Activated CD8-positive, alpha-beta memory T cell treated with anti-CD3 and anti-CD28 coated beads for 24 hours (primary cell): ENCODE results near the gene C9orf57.
"Not testable (repeated sequence)": the region's sequence is repeated elsewhere in the genome, so short reads cannot be mapped to it uniquely, and the experiment has no call there.

Experiments
- DNase-seq: peaks from one replicate; pipeline ENCODE4 v3.0.0-alpha.2; 2020

The C9orf57 gene, protein sequence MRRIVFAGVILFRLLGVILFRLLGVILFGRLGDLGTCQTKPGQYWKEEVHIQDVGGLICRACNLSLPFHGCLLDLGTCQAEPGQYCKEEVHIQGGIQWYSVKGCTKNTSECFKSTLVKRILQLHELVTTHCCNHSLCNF

DNA sequence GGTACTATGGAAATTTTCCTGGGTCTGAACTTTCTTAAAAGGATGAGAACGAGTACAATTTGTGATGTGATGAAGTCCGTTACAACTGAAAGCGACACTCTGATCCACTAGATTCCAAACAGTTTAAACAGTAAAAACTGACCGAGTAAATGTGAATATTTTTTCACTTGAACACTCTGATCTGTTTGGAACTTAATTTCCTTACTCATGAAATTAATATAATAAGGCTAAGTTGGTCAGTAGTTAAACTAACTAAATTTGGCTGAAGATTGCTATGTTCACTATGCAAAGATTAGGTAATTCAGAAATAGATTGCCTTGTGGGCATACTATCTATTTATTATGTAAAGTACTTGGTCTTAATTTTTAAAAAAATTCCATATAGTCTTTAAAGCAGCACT is at the start of gene C9orf57:
TSS of gene C9orf57 (minus strand) at position 101 of the 400 bp plus-strand sequence. CDS start 1,282 bp downstream, outside the sequence.
- no peak for DNase-seq

DNA sequence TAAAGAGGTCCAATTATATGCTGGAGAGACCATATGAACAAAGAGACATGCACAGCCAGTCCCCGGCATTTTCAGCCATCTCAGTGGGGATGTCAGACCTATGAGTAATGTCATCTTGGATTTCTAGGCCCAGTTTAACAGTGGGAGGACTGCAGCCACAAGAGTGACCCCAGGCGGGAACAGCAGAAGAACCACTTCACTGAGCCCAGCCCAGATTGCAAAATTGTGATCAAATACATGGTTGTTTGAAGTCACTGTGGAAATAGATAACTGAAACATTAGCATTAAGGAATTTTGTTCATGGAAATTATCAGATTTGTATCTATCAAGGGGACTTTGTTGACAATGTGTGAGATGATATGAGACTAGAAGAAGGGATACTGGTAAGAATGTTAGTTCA is 42.1 kb upstream of the C9orf57 start:
- no peak for DNase-seq

DNA sequence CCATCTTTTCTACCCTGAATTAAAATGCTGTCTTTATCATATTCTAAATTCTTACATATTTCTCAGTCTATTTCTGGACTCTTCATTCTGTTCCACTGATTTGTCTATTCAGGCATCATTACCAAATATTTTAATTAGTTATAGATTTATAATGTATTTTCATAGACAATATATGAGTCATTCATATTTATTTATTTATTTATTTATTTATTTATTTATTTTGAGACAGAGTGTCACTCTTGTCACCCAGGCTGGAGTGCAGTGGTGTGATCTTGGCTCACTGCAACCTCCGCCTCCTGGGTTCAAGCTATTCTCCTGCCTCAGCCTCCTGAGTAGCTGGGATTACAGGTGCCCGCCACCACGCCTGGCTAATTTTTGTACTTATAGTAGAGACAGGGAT is 35.1 kb upstream of the C9orf57 start:
- DNase-seq = not testable (repeated sequence)

DNA sequence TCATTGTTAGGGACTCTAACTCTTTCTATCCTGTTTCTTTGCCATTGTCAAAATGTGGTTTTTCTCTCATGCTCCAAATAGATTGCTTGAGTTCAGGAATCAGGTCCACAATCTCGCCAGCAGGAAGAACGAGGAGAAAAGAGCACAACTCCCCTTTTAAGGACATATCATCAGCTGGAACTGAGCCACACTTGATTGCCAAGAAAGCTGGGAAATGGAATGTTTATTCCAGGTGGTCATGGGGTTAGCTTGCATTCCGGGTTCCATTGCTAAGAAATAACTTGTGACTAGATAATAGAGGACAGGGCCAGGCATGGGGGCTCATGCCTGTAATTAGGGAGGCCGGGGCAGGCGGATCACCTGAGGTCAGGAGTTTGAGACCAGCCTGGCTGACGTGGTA is 32.4 kb upstream of the C9orf57 start:
- DNase-seq = no peak

DNA sequence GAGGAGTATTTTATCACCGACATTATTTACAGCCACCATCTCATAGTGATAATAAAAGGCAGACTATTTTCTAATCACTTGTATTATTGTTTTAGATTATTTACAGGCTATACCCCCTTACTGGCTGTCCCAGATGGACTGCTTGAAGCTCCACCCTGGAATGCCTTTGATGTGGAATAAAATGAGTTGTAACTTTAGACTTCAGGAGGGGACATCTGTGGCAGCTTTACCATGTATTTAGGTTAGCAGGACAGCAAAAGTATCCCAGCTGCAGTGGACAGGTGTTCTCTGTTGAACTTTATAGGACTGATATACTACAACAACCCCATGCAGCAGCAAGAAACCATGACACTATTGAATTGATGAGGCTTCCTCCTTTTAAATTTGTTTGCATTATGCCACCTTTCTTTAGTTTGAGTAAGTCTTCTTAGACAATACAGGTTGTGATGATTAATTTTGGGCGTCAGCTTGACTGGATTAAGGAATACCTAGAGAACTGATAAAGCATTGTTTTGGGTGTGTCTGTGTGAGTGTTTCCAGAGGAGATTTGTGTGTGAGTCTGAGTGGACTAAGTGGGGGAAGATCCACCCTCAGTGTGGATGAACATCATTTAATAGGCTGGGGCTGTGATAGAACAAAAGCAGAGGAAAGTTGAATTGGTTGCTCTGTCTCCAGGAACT is 29.2 kb upstream of the C9orf57 start:
- no peak for DNase-seq

DNA sequence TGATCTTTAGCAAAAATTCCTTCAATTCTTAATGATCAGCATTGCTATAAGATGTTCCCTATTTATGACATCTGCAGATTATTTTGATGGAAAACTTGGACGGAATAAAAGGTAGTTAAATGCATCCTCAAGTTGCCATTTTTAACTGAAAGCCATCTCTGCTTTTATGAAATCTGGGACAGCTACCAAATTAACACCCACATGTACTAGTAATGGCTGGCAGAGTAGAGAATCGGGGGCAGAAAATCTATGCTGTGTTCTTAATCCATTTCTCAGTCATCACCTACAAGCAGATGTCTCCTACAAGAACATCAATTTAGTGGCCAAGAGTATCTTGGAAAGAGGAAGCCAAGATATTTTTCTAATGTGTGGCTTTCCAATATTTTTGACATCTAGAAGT is 22.1 kb upstream of the C9orf57 start:
- DNase-seq = no peak

DNA sequence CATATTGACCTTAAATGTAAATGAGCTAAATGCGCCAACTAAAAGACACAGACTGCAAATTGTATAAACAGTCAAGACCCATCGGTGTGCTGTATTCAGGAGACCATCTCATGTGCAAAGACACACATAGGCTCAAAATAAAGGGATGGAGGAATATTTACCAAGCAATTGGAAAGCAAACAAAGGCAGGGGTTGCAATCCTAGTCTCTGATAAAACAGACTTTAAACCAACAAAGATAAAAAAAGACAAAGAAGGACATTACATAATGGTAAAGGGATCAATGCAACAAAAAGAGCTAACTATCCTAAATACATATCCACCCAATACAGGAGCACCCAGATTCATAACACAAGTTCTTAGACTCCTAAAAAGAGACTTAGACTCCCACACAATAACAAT is 14.3 kb upstream of the C9orf57 start:
- not testable (repeated sequence) for DNase-seq

DNA sequence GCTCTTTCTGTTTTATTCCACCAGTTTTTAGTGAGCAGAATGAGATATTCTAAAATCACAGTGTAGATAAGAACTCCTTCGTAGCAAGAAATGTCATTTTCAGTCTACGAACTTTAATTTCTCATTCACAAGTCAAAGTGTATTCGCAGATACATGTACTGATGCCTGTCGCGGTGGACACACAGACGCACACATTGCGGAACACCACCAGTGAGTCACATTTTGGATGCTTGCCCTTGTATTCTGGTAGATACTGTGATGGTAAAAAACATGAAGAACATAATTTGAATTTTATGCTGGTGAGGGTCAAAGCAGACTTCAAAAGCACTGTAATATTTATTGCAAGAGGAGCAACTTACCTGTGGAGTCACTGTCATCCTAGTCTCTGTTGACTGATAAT is 4.7 kb upstream of the C9orf57 start:
- DNase-seq = no peak

DNA sequence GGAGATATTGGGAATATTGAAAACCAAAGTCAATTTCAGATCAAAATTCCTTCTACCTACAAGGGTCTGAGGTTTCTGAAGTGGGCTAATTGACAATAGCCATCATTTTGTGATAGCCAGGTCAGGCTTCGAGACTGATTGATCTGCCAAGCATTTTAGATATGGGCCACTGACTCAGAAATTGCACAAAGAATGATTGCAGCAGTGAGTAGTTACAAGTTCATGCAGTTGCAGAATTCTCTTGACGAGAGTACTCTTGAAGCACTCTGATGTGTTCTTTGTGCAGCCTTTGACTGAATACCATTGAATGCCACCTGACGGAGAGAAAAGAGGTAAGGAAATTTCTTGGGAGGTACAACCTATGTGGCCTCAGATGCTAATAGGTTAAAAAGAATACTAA is 8.3 kb downstream of the C9orf57 start:
- no peak for DNase-seq

DNA sequence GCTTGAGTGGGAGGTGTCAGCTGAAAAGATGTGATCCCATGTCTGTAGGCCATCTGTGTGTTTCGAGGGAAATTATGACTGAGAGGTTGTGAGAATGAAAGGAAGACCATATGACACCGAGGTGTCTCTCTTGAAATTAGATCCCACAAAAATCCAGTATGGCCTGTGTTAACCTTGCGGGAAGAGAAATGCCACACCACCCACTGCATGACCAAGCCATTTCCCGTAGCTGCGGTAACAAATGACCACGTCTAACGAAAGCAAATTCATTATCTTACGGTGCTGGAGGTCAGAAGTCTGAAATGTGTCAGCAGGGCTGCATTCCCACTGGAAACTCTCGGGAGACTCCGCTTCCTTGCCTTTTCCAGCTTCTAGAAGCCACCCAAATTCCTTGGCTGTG is 11.6 kb downstream of the C9orf57 start:
- no peak for DNase-seq

DNA sequence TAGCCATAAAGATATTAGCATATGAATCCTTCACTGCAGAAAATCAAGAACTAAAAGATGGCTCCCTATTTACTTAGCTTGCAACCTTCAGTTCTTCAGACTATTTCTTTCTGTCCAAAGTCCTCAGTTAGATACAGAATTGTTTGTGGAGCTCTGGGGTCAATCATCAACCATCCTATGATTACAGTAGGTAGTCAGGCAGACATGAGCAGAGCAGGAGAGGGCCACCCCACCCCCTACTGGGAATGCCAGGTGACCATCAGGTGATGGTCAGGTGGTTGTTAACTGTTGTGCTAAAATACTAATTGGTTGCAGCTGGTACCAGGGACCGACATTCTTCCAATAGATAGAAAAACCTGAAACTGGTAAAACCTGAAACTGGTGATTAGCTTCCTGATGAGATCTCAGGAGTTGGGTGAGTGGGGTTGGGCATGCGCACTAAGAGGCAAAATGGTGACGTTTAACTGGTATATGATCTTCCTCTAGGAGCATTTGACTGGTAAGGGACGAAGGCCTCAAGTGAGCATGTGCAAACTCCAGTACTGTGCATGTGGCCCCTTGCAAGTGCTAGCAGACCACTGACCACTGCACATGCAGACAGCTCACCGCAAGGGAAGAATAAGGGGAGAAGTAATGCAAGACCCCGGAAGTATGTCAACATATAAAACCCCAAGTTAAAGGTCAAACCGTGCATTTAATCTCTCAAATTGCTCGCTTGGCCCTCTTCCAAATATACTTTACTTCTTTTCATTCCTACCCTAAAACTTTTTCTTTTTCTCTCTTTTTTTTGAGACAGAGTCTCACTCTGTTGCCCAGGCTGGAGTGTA is 13.6 kb downstream of the C9orf57 start:
- no peak for DNase-seq

DNA sequence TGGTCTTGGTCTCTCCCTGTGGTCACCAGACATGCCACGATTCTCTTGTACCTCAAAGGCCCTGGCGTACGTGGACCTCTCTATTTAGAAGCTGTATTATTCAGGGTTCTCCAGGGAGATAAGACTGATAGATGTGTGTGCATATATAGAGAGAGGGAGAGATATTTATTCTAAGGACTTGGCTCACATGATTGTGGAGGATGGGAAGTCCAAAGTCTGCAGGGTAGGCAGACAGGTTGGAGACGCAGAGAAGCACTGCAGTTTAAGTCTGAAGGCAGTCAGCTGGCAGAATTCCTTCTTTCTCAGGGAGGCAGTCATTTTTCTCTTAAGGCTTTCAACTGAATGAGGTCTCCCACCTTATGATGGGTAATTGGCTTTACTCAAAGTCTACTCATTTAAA is 16.3 kb downstream of the C9orf57 start:
- DNase-seq = no peak

DNA sequence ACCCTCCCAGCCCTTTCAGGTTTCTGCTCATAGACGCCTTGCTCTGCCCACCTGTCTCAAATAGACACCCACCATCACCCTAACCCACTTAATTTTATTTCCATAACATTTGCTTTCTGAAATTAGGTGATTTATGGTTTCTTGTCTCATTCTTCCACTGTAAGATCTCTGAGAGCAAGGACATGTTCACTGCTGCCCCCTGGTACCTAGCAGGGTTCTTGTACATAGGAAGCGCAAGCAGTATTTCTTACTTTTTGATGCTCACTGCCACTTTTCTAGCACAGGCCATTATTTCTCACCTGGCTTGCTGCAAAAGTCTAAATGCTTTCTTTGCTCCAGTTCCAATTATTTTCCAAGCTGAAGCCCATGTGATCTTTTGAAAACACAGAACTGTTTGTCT is 16.8 kb downstream of the C9orf57 start:
- no peak for DNase-seq

DNA sequence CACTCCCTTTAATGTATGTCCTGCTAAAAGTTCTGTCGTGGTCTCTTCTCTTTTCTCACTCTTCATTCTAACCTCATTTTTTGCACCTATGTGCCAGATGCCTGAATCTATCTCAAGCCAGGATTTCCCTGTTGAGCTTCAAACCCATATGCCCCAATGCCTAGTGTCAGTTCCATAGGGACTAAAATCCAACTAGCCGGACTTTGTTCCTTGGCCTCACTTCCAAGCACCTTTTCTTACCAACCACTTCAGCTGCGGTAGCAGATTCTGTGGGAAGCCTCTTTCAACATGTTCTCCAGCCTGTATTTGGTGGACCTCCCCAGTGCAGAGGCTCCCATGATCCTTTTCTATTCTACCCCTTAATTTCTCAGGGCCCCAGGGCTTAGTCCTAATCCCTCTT is 17.5 kb downstream of the C9orf57 start:
- DNase-seq = no peak

DNA sequence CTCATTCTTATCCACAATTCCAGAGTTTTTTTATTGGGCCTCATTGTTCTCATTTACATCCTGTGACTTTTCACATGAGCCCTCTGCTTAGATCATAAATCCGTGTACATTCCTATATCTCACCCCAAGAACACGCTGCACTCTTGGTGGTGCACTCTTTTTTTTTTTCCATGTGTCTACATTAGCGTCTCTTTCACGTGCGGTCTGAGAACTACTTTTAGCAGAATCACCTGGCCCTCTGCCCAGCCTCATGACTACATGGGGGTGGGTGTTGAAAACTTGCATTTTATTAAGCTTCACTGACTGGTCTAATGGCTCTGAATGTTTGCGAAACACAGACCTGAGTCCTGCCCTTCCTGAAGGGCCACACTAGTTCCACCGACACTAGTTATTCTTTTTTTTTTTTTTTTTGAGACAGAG is 18.6 kb downstream of the C9orf57 start:
- DNase-seq = no peak

DNA sequence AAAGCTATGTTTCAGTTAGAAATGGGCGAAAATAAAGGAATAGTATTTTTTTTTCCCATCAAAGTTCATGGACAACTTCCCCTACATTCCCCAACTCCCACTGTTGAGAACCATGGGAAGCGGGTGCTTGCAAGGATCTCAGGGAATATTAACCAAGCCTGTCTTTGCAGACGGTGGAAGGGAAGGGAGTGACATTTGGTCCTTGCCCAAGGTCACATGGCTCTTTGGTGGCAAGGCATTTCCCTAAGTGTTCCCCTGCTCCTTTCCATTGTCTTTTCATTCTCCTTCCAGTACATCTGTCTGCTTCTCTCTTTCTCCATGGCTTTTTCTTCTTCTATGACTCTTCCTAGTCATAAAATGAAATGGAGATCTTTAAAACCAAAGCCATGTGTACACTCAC is 19.0 kb downstream of the C9orf57 start:
- DNase-seq = no peak

DNA sequence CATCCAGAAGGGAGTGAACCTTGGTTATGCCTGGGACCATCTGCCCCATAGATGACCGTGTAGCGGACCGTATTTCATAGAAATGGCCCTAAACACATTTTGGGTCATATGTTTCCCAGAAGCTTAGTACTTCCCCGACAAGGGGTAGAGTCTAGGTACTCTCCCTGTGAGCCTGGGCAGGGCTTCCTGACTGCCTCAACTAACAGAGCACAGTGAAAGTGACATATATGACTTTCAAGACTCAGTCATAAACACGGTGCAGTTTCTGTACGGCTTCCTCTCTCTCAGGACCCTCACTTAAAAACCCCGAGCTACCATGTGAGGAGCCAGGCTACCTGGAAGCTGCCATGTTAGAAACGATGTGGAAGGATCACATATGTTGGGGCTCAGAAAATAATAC is 20.9 kb downstream of the C9orf57 start:
- no peak for DNase-seq

DNA sequence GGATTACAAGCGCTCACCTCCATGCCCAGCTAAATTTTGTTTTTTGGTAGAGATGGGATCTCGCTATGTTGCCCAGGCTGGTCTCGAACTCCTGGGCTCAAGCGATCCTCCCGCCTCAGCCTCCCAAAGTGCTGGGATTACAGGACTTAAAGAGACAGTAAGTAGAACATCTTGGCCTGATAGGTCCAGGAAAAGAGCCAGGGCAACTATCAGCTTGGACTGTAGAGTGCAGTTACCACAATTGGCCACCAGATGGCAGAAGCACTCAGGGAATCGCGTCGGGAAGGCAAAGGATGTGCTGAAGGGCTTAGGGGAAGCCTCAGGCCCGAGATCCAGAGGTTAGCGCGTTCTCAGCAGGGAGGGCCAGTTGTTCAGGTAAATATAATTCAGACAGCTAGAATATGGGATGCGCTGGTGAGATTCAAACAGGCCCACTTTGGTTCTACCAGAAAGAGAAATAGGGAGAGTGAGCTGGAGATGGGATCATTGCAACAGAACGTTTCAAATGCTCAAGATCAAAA is 21.5 kb downstream of the C9orf57 start:
- DNase-seq = peak; percentile 86

DNA sequence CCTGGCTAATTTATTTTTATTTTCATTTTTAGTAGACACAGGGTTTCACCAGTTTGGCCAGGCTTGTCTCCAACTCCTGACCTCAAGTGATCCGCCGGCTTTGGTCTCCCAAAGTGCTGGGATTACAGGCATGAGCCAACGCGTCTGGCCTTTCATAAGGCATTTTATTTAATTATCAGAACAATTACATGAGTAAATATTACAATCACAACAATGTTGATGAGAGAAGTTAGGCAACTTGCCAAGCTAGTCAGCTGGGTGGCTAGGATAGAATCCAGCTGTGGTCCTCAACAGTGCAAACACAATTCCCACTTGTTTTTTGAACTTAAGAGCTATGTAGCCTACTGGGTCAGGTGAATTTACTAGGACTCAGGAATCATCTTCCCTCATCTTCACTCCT is 22.0 kb downstream of the C9orf57 start:
- DNase-seq = no peak

DNA sequence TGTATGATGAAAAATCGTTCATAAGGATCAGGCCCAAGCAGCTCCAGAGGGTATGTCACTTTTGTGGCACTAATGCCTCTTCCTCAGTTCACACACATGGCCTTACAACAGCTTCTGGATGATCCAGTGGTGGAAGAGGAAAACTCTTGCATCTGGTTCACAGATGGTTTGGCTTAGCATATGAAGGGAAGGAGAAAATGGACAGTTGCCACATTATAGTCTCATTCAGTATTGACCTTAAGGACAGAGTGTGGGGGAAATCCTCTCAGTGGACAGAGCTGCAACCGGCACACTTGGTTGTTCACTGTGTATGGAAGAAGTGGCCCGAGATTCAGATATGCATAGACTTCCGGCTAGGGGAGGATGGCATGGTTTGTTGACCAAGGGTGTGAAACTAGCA is 22.8 kb downstream of the C9orf57 start:
- no peak for DNase-seq

DNA sequence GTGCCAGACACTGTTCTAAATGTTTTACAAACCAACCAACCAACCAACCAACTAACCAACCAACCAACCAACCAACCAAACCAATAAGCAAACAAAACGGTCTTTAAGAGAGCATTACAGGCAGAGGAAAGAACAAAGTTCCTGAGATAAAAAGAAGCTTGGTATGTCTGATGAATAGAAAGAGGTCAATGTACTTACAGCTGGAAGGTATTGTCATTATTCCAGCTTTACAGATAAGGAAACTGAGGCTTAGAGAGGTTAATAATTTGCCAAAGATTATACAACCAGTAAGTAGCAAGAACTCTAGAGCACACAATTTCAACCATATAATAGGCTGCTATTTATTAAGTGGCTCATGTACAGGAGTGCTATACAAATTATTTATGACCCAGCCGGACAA is 29.6 kb downstream of the C9orf57 start:
- no peak for DNase-seq

DNA sequence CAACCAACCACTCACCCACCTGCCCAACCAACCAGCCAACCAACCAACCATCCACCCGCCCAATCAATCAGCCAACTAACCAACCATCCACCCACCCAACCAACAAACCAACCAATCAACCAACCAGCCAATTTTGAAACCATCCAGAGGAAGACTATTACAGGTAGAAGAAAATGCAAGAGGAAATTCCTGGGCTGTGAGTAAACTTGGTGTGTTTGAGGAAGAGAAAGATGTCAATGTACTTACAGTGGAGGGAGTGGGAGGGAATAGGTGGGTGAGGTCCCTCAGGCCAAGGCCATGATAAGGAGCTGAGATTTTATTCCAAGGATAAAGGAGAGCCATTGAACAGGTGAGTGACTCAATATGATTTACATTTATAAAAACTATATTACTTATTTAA is 30.4 kb downstream of the C9orf57 start:
- no peak for DNase-seq

DNA sequence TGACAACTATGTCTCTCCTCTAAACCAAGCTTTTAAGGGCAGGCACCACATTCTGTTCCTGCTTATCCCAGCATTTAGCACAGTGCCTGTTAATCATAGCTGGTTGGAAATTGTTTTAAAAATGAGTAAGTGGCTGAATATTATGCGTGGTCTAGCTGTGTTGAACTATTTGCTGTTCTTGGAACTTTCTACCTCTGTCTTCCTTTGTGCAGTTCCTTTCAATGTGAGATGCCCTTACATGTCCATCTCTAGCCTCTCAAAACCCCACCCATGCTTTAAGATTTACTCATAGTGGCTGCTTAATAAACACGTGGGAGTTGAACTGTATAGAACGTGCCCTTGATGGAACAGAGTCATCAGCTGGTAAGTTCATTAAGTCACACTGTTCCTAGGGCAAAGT is 34.5 kb downstream of the C9orf57 start:
- DNase-seq = no peak

DNA sequence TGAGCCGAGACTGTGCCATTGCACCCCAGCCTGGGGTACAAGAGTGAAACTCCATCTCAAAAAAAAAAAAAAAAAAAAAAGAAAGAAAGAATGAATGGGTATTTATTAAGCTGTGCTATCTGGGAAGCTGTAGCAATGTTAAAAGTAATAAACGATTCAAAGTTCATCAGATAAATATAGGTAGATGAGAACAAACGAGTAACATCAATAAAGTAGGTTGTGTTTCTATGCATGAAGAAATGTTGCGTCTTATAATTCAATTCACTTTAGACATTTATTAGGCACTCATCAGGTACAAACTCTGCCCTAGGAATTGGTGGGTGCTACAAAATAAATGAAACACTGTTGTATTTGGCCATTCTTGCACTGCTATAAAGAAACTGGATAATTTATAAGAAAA is 36.8 kb downstream of the C9orf57 start:
- DNase-seq = no peak
